Measurements from ENCODE around the gene MARCHF9.

Gene MARCHF9

GRCh38 chr12:57783466-57783801, 28.5 kb downstream of the MARCHF9 start:
- Histone ChIP-seq H3K4me3 (ENCODE audit: extremely low read depth, insufficient read depth, low read length, poor library complexity, severe bottlenecking) (peak overlapping the region; percentile 99), H3K27ac (ENCODE audit: low read depth, low read length, severe bottlenecking) (no peak overlapping the region), H3K9me3 (ENCODE audit: control insufficient read depth, low read length) (no peaks in the 10 kb centered on the region), H3K4me1 (ENCODE audit: control insufficient read depth, insufficient read depth, low read length, poor library complexity, severe bottlenecking) (peaks cover 6% of the 10 kb centered on the region), H3K36me3 (ENCODE audit: control insufficient read depth, insufficient read depth, low read length) (peaks cover 52% of the 10 kb centered on the region)
- 90 to 97% methylated on average over 6 to 8 of the region's 12 CpGs for WGBS, 2 experiments (ENCODE audit: insufficient coverage in 2 of 2)

GRCh38 chr12:57783861-57784260, 29.0 kb downstream of the MARCHF9 start:
- Histone ChIP-seq H3K36me3 (ENCODE audit: control insufficient read depth, insufficient read depth, low read length) (peaks cover 56% of the 10 kb centered on the region), H3K27ac (ENCODE audit: low read depth, low read length, severe bottlenecking) (no peak overlapping the region), H3K4me1 (ENCODE audit: control insufficient read depth, insufficient read depth, low read length, poor library complexity, severe bottlenecking) (peaks cover 6% of the 10 kb centered on the region), H3K4me3 (ENCODE audit: extremely low read depth, insufficient read depth, low read length, poor library complexity, severe bottlenecking) (peak overlapping the region; percentile 99), H3K9me3 (ENCODE audit: control insufficient read depth, low read length) (no peaks in the 10 kb centered on the region)
- WGBS, 2 experiments (ENCODE audit: insufficient coverage in 2 of 2): 97 to 100% methylated on average over 5 to 8 of the region's 11 CpGs

GRCh38 chr12:57793920-57794319, 39.0 kb downstream of the MARCHF9 start:
- 64 to 82% methylated on average over 1 of the region's 1 CpG for WGBS, 2 experiments (ENCODE audit: insufficient coverage in 2 of 2)
- Histone ChIP-seq H3K27ac (ENCODE audit: low read depth, low read length, severe bottlenecking) (no peak overlapping the region), H3K9me3 (ENCODE audit: control insufficient read depth, low read length) (no peaks in the 10 kb centered on the region), H3K4me3 (ENCODE audit: extremely low read depth, insufficient read depth, low read length, poor library complexity, severe bottlenecking) (no peak overlapping the region), H3K36me3 (ENCODE audit: control insufficient read depth, insufficient read depth, low read length) (peaks cover 84% of the 10 kb centered on the region), H3K4me1 (ENCODE audit: control insufficient read depth, insufficient read depth, low read length, poor library complexity, severe bottlenecking) (no peaks in the 10 kb centered on the region)

GRCh38 chr12:57795354-57795753, 40.5 kb downstream of the MARCHF9 start:
- Histone ChIP-seq H3K36me3 (ENCODE audit: control insufficient read depth, insufficient read depth, low read length) (peaks cover 85% of the 10 kb centered on the region), H3K4me3 (ENCODE audit: extremely low read depth, insufficient read depth, low read length, poor library complexity, severe bottlenecking) (no peak overlapping the region), H3K4me1 (ENCODE audit: control insufficient read depth, insufficient read depth, low read length, poor library complexity, severe bottlenecking) (no peaks in the 10 kb centered on the region), H3K27ac (ENCODE audit: low read depth, low read length, severe bottlenecking) (no peak overlapping the region), H3K9me3 (ENCODE audit: control insufficient read depth, low read length) (no peaks in the 10 kb centered on the region)
- 97% methylated on average over 3 of the region's 6 CpGs for WGBS, 2 experiments (ENCODE audit: insufficient coverage in 2 of 2)

- Histone ChIP-seq H3K4me1 (ENCODE audit: control insufficient read depth, insufficient read depth, low read length, poor library complexity, severe bottlenecking) (no peaks in the 10 kb centered on the region), H3K9me3 (ENCODE audit: control insufficient read depth, low read length) (no peaks in the 10 kb centered on the region), H3K27ac (ENCODE audit: low read depth, low read length, severe bottlenecking) (no peak overlapping the region), H3K36me3 (ENCODE audit: control insufficient read depth, insufficient read depth, low read length) (peaks cover 78% of the 10 kb centered on the region), H3K4me3 (ENCODE audit: extremely low read depth, insufficient read depth, low read length, poor library complexity, severe bottlenecking) (no peak overlapping the region)
- WGBS, 2 experiments (ENCODE audit: insufficient coverage in 2 of 2): no CpG with 5 or more reads among the region's 1 CpG
These were observed 42.1 kb downstream of the MARCHF9 start for GRCh38 chr12:57796996-57797395.

- WGBS, 2 experiments (ENCODE audit: insufficient coverage in 2 of 2): 100% methylated on average over 1 of the region's 1 CpG
- Histone ChIP-seq H3K36me3 (ENCODE audit: control insufficient read depth, insufficient read depth, low read length) (peaks cover 78% of the 10 kb centered on the region), H3K4me1 (ENCODE audit: control insufficient read depth, insufficient read depth, low read length, poor library complexity, severe bottlenecking) (no peaks in the 10 kb centered on the region), H3K27ac (ENCODE audit: low read depth, low read length, severe bottlenecking) (no peak overlapping the region), H3K4me3 (ENCODE audit: extremely low read depth, insufficient read depth, low read length, poor library complexity, severe bottlenecking) (no peak overlapping the region), H3K9me3 (ENCODE audit: control insufficient read depth, low read length) (no peaks in the 10 kb centered on the region)
These were observed 43.0 kb downstream of the MARCHF9 start for GRCh38 chr12:57797933-57798332.

- Histone ChIP-seq H3K4me1 (ENCODE audit: control insufficient read depth, insufficient read depth, low read length, poor library complexity, severe bottlenecking) (no peaks in the 10 kb centered on the region), H3K27ac (ENCODE audit: low read depth, low read length, severe bottlenecking) (no peak overlapping the region), H3K9me3 (ENCODE audit: control insufficient read depth, low read length) (no peaks in the 10 kb centered on the region), H3K4me3 (ENCODE audit: extremely low read depth, insufficient read depth, low read length, poor library complexity, severe bottlenecking) (no peak overlapping the region), H3K36me3 (ENCODE audit: control insufficient read depth, insufficient read depth, low read length) (peaks cover 62% of the 10 kb centered on the region)
- WGBS, 2 experiments (ENCODE audit: insufficient coverage in 2 of 2): 100% methylated on average over 2 of the region's 3 CpGs
These were observed 46.1 kb downstream of the MARCHF9 start for GRCh38 chr12:57800965-57801364.

- no peaks in the 10 kb centered on the region for H3K4me1 ChIP-seq (ENCODE audit: control insufficient read depth, insufficient read depth, low read length, poor library complexity, severe bottlenecking)
- no peaks in the 10 kb centered on the region for H3K9me3 ChIP-seq (ENCODE audit: control insufficient read depth, low read length)
- no peak overlapping the region for H3K27ac ChIP-seq (ENCODE audit: low read depth, low read length, severe bottlenecking)
- no CpG with 5 or more reads among the region's 1 CpG for WGBS, 2 experiments (ENCODE audit: insufficient coverage in 2 of 2)
- no peak overlapping the region for H3K4me3 ChIP-seq (ENCODE audit: extremely low read depth, insufficient read depth, low read length, poor library complexity, severe bottlenecking)
- peaks cover 53% of the 10 kb centered on the region for H3K36me3 ChIP-seq (ENCODE audit: control insufficient read depth, insufficient read depth, low read length)
These were observed 47.7 kb downstream of the MARCHF9 start for GRCh38 chr12:57802607-57803006.

GRCh38 chr12:57803319-57803893, 48.5 kb downstream of the MARCHF9 start:
- no peaks in the 10 kb centered on the region for H3K9me3 ChIP-seq (ENCODE audit: control insufficient read depth, low read length)
- H3K27ac ChIP-seq (ENCODE audit: low read depth, low read length, severe bottlenecking): no peak overlapping the region
- peaks cover 56% of the 10 kb centered on the region for H3K36me3 ChIP-seq (ENCODE audit: control insufficient read depth, insufficient read depth, low read length)
- H3K4me1 ChIP-seq (ENCODE audit: control insufficient read depth, insufficient read depth, low read length, poor library complexity, severe bottlenecking): no peaks in the 10 kb centered on the region
- H3K4me3 ChIP-seq (ENCODE audit: extremely low read depth, insufficient read depth, low read length, poor library complexity, severe bottlenecking): no peak overlapping the region
- 53 to 65% methylated on average over 4 to 9 of the region's 9 CpGs for WGBS, 2 experiments (ENCODE audit: insufficient coverage in 2 of 2)

GRCh38 chr12:57806677-57807076, 51.8 kb downstream of the MARCHF9 start:
- Histone ChIP-seq H3K9me3 (ENCODE audit: control insufficient read depth, low read length) (no peaks in the 10 kb centered on the region), H3K27ac (ENCODE audit: low read depth, low read length, severe bottlenecking) (no peak overlapping the region), H3K4me3 (ENCODE audit: extremely low read depth, insufficient read depth, low read length, poor library complexity, severe bottlenecking) (no peak overlapping the region), H3K4me1 (ENCODE audit: control insufficient read depth, insufficient read depth, low read length, poor library complexity, severe bottlenecking) (no peaks in the 10 kb centered on the region), H3K36me3 (ENCODE audit: control insufficient read depth, insufficient read depth, low read length) (peaks cover 38% of the 10 kb centered on the region)
- 100% methylated on average over 2 of the region's 3 CpGs for WGBS, 2 experiments (ENCODE audit: insufficient coverage in 2 of 2)

GRCh38 chr12:57807285-57807684, 52.4 kb downstream of the MARCHF9 start:
- H3K27ac ChIP-seq (ENCODE audit: low read depth, low read length, severe bottlenecking): no peak overlapping the region
- H3K36me3 ChIP-seq (ENCODE audit: control insufficient read depth, insufficient read depth, low read length): peaks cover 35% of the 10 kb centered on the region
- no peak overlapping the region for H3K4me3 ChIP-seq (ENCODE audit: extremely low read depth, insufficient read depth, low read length, poor library complexity, severe bottlenecking)
- H3K9me3 ChIP-seq (ENCODE audit: control insufficient read depth, low read length): no peaks in the 10 kb centered on the region
- no peaks in the 10 kb centered on the region for H3K4me1 ChIP-seq (ENCODE audit: control insufficient read depth, insufficient read depth, low read length, poor library complexity, severe bottlenecking)
- 90 to 91% methylated on average over 8 to 9 of the region's 9 CpGs for WGBS, 2 experiments (ENCODE audit: insufficient coverage in 2 of 2)

Measured in mesodermal cell (in vitro differentiated cells).